Endometrium (tissue), 2 donors: Measurements from ENCODE around the gene NDUFB10.
A peak's percentile ranks its signal among the peaks of the same experiment; 100 is the strongest.

Experiments
- FAIRE-seq: peaks from 2 replicates; lab custom pipeline; 2012; peaks lifted over from hg19 to GRCh38; lab: Jason Lieb, UNC
- donor health status: control.
- donor health status: control.

Gene NDUFB10

DNA sequence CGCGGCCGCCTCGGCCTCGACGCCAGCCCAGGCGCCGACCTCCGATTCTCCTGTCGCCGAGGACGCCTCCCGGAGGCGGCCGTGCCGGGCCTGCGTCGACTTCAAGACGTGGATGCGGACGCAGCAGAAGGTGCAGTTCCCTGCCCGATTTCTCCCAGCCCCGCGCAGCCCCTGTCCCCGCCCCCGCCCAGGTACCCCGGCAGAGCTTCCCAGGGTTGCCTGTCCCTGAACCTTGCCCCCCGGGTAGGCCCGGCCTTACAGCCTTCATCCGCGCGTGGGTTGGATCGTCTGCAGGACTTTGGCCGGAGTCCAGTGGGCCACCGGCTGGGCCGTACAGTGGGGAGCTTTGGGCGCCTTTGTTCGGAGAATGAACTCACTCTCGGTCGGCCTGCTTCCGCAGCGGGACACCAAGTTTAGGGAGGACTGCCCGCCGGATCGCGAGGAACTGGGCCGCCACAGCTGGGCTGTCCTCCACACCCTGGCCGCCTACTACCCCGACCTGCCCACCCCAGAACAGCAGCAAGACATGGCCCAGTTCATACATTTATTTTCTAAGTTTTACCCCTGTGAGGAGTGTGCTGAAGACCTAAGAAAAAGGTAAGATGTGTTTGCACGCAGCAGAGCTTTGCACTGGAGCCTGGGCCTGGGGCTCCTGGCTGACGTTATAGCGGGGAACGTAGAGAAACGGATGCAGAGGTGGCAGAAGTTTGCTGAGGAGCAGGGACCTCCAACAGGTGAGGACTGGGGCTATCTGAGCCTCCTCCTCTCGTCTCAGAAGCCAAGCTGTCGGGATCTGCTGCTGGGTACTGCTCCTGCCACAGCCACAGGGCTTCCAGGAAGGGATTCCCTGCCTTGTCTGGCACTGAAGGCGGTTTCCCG is 25.2 kb downstream of the NDUFB10 start:
- FAIRE-seq, result no peak

DNA sequence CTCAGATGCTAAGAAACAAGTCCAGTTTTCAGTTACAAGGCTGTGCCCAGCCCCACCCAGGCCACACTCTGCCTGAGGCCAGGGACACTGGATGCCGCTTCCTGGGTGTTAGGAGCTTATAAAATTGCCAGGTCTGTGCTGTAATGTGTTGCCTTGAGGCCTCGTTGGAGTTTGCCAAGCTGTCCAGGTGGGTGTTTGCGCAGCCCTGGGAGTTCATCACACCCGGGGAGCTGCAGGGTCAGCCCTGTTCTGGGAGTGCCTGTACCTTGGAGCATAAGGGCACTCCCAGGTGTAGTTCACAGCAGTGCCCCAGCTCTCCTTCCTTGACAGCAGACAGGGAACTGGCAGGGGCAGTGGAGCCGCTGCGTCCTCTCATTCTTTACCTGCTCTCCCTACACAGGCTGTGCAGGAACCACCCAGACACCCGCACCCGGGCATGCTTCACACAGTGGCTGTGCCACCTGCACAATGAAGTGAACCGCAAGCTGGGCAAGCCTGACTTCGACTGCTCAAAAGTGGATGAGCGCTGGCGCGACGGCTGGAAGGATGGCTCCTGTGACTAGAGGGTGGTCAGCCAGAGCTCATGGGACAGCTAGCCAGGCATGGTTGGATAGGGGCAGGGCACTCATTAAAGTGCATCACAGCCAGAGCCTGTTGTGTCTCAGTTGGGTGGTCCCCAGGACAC is 26.3 kb downstream of the NDUFB10 start:
- no peak for FAIRE-seq

DNA sequence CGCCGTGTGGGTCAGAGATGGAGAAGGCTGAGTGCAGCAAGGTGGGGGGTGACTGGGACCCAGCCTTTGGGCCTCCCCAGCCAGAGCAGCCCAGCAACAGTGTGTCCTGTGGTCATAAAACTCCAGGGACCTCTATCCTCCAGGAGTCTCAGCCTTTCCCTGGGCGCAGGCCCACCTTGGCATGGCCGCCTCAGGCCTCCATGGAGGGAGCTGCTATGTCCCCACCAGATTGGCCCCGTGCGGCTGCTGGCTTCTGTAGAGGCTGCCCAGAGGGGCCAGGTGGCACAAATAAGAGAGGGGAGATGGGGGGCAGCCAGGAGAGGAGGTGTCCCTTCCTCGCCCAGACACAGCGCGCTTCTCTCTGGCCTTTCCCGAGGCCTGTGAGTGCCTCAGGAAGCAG is 27.9 kb downstream of the NDUFB10 start:
- no peak for FAIRE-seq

DNA sequence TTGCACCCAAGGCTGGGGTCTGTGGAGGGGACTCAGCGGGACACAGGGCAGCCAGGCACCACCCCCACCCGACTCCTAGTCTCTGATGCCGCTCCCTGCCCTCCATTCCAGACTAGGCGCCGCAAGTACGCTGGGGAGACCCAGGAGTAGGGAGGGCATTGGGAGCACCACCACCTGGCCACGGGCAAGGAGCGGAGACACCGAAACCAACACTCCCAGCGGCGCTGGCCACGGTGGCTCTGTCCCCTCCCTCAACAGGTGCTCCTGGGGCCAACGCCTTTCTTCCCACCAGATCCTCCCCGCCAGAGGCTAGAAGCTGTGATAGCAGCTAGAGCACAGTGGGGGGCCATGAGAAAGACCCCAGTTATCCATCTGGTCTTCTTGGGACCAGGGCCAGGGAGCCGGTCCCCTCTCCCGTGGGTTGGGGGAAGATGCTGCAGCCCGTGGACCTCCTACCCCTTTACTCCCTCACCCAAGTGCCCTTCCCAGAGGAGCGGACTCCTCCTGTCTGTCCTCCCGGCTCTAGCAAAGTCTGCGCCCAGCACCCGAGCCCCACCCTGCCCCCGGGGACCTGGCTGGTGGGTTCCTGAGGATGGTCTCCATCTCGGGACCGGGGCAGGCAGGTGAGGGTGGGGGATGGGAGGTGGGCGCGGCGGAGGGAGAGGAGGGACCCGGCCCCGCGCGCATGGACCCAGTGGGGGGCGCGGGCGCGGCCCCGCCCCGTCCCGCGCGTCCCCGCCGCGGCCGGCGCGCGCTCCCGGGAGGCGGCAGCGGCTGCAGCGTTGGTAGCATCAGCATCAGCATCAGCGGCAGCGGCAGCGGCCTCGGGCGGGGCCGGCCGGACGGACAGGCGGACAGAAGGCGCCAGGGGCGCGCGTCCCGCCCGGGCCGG is 30.1 kb downstream of the NDUFB10 start, which contains the start of gene SYNGR3:
TSS of gene SYNGR3 (plus strand) at position 762 of the 892 bp plus-strand sequence. CDS start 133 bp downstream, outside the sequence.
- no peak for FAIRE-seq

DNA sequence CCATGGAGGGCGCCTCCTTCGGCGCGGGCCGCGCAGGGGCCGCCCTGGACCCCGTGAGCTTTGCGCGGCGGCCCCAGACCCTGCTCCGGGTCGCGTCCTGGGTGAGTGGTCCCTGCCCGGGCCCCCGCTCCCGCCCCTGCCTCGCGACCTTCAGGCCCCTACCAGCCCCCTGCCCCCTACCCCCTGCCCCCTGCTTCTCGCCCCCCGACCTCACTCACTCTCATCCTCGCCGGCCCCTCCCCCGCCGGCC is 30.7 kb downstream of the NDUFB10 start:
- FAIRE-seq, result no peak

DNA sequence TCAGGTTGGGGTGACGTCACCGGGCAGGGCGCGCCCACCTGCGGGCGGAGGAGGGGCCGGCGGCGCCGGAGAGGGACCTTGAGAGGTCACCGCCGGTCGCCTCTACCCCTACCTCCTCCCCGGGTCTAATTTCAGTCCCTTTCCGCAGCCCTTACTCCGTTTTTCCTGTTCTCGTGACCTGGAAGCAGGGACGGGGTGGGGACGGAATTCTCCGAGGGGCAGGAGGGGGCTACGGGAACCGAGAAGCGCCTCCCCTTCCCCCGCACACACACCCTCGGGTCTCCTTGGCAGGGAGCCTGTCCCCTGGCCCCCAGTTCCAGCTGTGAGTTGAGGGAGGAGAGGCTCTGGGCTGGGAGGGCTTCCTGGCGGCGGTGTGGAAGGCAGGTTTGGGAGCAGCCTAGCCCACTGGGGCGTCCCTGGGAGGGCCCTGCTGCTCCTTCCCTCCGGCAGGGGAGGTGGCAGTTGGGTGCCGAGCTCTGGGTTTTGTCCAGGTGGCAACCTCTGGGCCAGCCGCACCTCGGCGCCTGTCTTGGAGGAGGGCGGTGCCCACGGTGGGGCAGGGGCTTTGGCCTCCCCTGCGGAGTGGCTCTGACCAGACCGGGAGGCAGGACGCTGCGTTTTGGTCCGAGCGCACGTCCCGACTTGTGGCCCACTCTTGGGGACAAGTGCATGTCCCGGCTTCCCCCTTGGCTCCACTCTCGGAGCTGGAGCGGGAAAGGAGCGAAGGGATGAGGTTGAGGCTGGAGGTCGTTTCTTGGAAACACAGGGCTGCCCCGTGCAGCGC is 31.2 kb downstream of the NDUFB10 start:
- no peak for FAIRE-seq

DNA sequence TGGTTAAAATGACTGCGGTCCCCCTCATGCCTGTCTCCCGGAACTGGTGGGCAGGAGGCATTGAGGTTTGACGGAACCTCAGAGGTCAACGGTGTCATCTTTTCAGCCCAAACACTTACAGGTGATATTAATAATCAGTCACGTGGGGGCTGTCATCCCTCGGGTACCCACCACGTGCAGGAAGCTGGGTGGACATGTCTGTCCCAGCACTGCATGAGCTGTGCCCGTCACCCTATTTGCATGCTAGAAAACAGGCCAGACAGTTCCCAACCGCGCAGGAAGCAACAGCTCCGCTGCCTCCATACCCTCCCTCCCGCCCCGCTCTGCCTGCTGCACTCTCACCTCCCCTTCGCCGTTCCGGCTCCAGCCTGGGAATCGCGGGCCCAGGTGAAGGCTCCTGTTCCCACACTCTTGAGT is 31.8 kb downstream of the NDUFB10 start:
- FAIRE-seq, result no peak

DNA sequence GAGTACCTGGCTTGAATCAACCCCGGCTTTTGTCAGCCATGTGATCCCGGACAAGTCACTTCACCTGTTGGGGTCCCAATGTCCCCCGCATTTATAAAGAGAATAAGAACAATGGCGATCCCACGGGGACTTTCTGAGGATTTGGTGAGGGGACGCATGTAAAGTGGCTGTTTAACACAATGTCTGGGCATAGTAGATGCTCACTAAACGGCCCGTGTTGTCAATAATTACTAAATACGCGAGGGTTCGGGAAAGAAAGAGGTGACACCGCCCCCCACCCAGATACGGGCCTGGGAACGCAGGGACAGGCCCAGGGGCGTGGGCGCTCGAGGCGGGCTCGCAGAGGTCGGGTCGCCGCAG is 32.2 kb downstream of the NDUFB10 start:
- no peak for FAIRE-seq

DNA sequence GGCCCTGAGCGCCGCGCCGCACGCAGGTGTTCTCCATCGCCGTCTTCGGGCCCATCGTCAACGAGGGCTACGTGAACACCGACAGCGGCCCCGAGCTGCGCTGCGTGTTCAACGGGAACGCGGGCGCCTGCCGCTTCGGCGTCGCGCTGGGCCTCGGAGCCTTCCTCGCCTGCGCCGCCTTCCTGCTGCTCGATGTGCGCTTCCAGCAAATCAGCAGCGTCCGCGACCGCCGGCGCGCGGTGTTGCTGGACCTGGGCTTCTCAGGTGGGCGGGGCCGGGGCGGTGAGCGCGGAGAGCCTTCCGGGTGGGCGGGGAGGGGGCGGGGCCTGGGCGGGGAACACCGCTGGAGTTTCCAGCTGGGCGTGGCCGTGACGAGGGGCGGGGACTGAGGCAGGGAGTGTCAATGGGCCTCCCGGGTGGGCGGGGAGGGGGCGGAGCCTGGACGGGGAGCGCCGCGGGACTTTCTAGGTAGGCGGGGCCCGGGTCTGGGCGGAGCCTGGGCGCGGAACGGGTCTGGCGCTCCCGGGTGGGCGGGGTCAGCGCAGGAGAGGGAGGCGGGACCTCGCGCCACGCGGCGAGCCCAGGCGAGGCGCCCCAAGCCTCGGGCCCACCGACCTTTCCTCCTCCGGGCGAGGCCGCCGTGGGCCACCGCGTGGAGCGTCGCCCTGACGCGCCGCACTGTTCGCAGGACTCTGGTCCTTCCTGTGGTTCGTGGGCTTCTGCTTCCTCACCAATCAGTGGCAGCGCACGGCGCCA is 32.8 kb downstream of the NDUFB10 start:
- FAIRE-seq, result no peak

DNA sequence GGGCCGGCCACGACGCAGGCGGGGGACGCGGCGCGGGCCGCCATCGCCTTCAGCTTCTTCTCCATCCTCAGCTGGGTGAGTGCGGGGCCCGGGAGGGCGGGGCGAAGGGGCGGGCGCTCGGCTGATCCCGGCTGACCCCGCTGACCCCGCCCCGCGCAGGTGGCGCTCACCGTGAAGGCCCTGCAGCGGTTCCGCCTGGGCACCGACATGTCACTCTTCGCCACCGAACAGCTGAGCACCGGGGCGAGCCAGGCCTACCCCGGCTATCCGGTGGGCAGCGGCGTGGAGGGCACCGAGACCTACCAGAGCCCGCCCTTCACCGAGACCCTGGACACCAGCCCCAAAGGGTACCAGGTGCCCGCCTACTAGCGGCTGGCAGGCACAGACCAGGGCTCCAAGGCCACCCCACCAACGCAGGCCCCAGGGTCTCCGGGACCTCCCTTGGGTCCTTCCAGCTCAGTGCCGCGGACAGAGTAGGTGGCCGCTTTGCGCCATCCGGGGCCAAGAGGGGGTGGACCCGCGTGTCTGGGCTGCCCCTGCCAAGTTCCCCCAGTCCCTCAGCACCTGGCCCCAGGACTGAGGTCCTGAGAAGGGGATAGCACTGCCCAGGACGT is 33.5 kb downstream of the NDUFB10 start:
- FAIRE-seq, result no peak

DNA sequence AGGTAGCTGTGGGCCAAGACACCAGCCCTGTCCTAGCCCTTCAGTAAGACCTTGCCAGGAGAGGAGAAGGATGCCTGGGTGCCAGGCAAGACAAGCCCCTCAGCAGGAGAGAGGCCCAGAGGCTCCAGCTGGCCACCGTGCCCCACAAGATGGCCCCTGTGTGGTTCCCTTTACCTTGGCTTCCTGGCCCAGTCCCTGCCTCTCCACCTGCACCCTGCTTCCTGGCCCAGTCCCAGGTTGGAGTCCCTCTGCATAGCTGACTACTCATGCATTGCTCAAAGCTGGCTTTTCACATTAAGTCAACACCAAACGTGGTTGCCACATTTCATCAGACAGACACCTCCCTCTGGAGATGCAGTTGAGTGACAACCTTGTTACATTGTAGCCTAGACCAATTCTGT is 34.4 kb downstream of the NDUFB10 start:
- FAIRE-seq, result no peak

DNA sequence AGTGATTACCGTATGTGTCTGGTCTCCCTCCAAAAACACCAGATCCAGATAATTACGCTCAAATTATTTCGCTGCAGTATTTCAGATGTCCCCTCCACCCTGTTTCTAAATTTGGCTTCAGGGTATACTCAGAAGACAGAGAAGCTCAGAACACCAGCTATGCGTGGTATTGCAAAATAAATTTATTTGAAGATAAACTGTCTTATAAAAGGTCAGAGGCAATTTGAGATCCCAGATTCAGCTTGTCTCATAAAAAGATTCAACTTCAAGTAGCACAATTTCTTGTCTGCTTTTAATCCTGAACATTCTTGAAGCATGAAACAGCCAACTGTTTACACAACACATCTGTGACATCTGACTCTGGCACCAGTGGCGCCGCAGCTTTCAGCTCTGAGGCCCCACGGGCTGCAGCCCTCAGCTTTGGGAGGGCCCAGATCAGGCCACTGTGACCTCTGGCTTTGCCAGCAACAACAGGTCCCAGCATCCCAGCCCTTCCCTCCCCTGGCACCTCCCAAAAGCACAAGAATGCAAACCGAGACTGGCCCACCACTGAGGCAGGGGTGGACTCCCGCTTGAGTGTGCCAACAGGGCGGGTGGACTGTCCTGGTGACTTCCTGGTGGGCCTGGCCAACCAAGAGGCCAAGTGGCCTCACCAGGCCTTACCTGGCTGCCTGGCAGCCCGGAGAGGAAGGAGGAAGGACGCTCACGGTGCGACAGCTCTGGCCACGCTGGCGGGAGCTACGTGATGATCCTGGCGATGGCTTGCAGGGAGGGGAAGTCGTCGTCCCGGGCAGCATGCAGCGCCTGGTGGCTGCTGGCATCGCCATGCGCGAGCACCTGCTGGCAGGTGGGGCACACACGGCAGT is 38.4 kb downstream of the NDUFB10 start:
- peak; percentile 93 for FAIRE-seq

DNA sequence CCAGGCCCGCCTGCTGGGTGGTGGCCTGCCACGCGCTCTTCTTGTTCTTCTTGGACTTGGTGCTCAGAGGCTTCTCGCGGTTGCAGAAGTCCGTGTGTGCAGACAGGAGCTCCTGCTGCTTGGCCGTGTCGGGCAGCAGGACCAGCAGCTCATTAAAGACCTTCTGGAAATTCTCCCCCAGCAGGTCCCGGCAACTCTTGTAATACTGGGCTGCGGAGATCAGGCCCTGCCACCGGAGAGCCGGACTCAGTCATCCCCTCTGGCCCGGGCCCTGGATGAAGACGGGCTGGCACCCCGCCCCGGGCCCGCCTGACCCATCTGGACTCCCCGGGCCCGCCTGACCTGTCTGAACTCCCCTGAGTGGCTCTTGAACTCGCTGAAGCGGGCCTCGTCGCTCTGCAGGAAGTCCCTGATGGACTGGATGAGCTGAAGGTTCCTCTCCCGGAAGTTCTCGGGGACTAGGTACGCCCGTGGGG is 39.1 kb downstream of the NDUFB10 start:
- FAIRE-seq, result no peak

DNA sequence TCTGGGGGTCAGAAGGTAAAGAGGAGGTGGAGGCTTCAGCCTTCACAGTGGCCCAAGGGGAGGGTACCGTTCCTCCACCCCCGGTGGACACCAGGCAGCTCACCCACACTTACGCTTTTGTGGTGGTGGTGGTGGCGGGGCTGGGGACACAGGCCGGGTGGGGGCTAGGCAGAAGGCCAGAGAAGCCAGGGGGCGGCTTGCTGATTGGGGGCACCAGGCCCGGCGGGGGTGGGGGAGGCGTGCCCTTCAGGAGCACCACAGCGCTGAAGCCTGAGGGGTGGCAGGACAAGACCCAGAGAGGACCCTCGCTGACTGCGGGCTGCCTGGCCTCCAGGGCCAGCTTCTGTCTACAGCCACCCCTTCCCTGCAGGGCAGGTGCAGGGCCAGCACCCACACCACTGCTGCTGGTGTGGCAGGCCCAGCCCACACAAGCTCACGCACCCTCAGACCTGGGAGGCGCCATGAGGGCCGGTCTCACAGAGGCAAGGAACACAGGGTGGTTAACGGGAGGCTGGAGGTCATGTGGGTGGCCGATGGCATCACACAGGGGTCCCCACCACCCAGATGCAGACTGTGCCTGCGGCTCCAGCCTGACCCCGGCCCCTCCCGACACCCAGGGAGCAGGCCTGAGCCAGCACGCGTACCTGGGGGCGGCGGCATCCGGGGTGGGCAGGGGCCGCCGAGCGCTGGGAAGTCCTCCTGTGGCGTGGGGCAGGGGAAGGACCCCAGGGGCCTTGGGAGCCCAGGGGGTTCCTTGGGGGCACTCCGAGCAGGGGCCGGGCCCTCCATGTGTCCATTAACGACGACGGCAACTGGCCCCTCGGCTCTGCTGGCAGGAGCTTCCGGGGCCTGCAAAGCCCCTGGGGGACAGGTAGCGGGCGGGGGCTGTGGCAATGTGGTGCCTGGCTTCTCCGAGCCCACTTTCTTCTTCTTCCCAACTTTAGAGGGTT is 39.8 kb downstream of the NDUFB10 start:
- FAIRE-seq, result no peak

DNA sequence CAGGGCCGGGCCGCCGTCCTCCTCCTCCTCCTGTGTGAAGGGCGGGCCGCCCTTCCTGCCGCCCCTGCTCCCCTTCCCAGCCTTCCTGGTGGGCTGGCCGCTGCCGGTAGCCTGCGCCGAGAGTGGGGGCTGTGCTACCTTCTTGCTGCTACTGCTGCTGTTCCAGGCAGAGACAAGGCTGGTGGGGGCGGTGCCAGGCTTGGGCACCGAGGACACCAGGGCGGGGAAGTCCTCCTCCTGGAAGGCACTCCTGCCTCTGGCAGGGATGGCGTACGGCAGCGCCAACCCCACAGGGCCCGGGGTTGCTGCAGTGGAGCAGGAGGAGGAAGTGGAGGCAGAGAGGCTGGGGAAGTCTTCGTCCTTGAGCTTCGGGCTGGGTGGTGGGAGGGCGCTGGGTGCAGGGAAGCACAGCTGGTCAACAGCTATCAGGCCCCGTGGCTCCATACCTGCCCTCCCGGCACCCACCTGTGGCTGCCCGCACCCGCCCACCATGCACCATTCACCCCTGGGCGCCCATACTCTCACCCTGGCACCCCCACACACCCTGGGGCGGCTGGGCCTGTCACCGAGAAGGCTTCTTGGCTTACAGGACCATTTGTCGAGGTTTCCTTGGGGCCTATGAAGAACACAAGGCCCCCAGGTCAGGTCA is 40.7 kb downstream of the NDUFB10 start:
- no peak for FAIRE-seq

DNA sequence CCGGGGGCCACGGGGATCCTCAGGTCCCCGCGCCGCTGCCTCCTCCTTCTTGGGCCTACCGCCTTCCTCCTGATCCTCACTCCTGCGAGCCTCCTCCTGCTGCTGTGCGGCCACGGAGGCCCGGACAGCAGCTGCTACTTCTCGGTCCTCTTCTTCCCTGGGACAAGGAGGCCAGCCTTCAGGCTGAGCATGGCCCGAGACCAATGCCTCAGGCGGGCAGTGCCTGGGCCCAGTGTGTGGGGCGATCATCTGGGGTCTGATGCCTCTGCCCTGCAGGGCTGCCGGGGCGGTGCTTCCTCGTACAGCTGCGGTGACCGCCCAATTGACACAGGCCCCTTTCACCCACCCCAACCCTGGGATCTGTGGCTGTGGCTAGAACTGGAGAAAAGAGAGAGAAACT is 41.7 kb downstream of the NDUFB10 start:
- FAIRE-seq, result no peak

DNA sequence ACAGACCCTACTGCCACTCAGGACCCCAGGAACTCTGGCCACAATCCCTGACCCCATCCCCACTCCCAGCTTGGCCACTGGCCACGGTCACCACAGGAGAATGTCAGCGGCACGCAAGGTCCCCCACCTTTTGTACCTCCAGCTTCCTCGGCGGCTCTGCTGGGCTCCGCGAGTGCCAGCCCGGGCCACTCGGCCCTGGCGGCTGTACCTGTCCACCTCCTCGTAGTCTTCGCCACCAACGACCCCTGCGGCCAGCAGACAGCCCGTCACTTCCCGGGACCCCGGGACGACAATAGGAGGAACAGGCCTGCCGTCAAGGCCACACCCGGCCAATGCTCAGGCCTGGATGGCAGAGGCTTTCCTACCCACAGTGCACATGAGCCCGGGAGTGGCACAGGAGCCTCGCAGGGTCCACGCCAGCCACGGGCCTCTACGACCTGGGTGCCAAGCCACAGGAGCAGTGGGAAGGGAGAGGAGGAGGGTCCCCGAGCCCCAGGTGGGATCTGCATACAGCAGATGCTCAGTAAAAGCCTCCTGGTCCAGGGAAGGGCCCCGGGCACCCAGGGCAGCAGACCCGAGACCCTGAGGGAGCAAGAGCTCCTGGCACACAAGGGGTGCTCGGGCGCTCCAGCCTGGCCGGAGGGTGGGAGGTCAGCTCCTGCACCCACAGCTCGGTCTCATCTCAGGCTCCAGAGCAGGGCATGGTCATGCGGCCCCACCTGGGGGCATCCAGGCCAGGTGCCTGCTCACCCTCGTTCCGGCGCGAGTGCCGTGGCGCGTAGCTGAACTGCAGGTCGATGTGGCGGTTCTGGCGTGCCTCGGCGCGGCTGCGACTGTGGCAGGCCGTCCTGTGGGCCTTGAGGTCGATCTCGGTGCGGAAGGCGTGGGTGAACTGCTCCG is 42.4 kb downstream of the NDUFB10 start:
- FAIRE-seq, result no peak
